GM12801 (cell line): ENCODE data around the gene ANKS1B.

Source experiments
- TF ChIP-seq, protein P1 (sequence below): IDR thresholded peaks from one replicate; pipeline ENCODE4 v1.5.1; 2011; ENCODE audit warnings: control low read depth; ENCODE audit not compliant: insufficient read length; ENCODE audit errors: extremely low read depth

Gene ANKS1B

DNA sequence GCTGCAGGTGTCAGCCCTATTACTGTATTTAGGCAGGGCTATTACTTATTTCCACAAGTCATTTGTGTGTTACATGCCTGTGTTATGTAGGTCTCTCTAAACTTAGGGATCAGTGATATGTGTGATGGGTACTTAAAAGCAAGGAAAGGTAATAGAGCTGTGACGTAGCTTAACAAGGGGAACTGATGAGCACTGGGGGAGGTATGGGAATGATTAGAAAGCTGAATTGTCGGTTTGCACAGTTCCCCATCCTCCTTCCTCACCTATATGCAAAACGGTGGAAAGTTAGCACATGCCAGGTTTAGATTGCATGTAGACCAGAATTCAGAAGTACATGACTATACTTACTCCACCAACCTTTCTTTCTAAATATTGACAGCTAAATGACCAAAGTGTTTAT is 831.4 kb downstream of the ANKS1B start:
- TF ChIP-seq, protein P1, sequence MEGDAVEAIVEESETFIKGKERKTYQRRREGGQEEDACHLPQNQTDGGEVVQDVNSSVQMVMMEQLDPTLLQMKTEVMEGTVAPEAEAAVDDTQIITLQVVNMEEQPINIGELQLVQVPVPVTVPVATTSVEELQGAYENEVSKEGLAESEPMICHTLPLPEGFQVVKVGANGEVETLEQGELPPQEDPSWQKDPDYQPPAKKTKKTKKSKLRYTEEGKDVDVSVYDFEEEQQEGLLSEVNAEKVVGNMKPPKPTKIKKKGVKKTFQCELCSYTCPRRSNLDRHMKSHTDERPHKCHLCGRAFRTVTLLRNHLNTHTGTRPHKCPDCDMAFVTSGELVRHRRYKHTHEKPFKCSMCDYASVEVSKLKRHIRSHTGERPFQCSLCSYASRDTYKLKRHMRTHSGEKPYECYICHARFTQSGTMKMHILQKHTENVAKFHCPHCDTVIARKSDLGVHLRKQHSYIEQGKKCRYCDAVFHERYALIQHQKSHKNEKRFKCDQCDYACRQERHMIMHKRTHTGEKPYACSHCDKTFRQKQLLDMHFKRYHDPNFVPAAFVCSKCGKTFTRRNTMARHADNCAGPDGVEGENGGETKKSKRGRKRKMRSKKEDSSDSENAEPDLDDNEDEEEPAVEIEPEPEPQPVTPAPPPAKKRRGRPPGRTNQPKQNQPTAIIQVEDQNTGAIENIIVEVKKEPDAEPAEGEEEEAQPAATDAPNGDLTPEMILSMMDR: no peak

DNA sequence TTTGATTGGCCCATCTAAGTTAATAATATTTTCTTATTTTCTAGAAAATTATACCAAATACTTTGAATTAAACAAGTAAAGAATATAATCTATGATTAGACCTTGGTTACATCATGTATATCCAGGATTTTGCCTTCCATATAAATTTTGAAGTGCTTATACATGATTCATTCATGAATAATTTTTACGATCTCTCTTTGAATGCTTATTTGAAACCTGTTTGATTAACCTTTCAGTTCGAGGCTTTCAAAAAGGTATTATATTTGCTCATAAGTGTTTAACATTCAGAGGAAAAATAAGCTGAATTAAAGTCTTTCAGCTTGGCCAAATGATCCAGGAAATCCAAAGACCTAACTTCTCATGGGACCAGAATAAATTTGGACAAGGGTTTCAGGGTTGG is 832.4 kb downstream of the ANKS1B start:
- TF ChIP-seq, protein P1: no peak

DNA sequence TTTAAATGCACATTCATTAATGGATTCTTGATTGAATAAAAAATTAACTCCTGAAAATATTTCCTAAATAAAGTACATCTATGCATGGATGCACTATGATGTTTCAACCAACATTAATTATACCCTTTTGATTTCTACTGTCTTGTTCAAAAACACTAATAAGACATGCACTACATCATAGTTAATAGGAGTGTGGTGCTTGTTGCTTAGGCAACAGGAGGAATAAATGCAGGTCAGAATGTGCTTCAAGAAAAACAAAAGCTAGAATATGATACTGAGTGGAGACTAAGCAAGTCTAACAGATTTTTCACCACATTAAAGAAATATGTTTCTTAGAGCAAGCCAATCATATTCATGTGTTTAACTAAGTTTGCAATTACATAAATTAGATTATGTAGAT is 833.0 kb downstream of the ANKS1B start:
- TF ChIP-seq, protein P1: no peak

DNA sequence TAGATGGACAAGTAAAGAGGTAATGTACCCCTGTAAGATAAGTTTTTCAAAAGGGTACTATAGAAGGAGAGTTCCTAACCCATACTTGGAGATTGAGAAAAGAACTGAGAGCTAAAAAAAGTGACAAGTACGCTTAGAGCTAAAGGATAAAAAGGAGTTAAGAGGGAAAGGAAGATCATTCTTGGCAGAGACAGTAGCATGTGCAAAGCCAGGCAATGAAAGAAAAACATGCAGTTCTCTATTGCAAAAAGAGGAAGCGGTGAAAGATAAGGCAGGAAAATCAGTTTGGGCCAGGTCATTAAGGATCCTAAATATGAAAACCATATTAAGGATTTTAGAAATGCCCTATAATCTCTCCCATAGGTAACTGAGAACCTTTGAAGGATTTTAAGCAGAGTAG is 837.6 kb downstream of the ANKS1B start:
- TF ChIP-seq, protein P1: no peak

DNA sequence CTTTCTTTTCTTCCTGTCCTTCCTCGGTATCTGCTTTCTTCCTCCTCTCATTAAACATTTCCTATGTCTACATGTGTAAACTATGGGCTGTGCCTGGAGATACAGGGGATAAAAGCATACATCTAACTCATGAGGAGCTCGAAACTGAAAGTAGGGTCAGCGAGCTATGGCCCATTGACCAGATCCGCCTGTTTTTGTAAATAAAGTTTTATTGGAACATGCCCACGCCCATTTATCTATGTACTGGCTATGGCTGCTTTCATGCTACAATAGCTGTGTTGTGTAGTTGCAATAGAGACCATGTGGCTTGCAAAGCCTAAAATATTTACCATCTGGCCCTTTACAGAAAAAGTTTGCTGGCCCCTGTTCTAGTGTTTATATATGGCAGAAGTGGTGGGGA is 838.0 kb downstream of the ANKS1B start:
- TF ChIP-seq, protein P1: no peak

DNA sequence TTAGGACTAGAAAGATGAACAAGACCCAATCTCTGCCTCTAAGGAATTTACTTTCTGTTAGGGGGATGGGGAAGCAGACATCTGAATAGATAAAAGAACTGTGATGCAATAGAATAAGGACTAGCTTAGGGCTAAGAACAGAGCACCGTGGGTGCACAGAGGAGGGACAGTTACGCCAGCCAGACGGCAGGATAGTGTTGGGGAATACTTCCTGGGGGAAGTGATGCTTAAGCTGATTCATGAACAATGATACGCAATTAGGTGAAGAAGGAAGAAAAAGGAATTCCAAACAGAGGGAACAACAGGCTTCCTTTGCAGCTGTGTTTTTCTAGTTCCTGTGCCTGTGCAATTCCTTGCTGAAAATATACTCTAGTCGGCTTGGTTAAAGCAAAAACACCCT is 838.6 kb downstream of the ANKS1B start:
- TF ChIP-seq, protein P1: no peak

DNA sequence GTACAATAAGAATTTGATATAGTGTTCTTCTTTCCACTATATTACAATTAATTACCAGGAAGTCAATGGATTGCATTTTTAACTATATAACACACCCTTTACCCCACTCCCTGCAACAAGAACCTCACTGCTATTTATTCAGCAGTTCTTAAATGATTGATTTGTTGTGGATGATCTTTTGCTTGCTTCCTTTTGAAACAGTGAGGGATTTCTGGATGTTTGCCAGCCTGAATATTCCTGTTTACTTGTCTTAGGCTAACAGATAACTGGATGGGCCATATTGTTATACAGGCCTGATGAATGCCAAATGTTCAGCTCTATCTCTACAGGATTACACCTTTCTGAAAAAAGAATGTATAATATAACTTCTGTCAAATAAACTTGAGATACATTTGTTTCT is 842.1 kb downstream of the ANKS1B start:
- TF ChIP-seq, protein P1: no peak
